Measurements from ENCODE around the gene PCSK7.

- TF ChIP-seq EZH2 (IDR thresholded peaks at IDR 0.05; ENCODE audit: insufficient read depth, poor library complexity, severe bottlenecking), result no peak
- TF ChIP-seq EZH2phosphoT487 (IDR thresholded peaks at IDR 0.05; ENCODE audit: insufficient read depth, low read depth), result no peak
Observed at GRCh38 chr11:117202386-117203068, 29.3 kb downstream of the PCSK7 start.

Data from GM23248 (cell line).